Osteocyte (in vitro differentiated cells): ENCODE results near the gene GK2. TPM values are rescaled to one million over a fixed set of nuclear protein-coding genes. Genes with fewer than 3 reads are reported as not detected.

Experiments
- DNase-seq: peaks from one replicate; pipeline ENCODE4 v3.0.0; 2021; ENCODE audit warnings: mixed read lengths; ENCODE audit not compliant: unreplicated experiment; ENCODE audit errors: extremely low spot score
- H3K27ac Mint-ChIP-seq: one replicate; pipeline ENCODE4 v1.8.0; 2021; ENCODE audit warnings: mild to moderate bottlenecking, mixed read lengths; ENCODE audit not compliant: unreplicated experiment
- H3K27me3 Mint-ChIP-seq: one replicate; pipeline ENCODE4 v1.8.0; 2021; ENCODE audit warnings: mixed read lengths; ENCODE audit not compliant: unreplicated experiment
- H3K36me3 Mint-ChIP-seq: one replicate; pipeline ENCODE4 v1.8.0; 2021; ENCODE audit warnings: mixed read lengths; ENCODE audit not compliant: unreplicated experiment
- H3K4me1 Mint-ChIP-seq: one replicate; pipeline ENCODE4 v1.8.0; 2021; ENCODE audit warnings: mixed read lengths; ENCODE audit not compliant: unreplicated experiment
- H3K4me3 Mint-ChIP-seq: one replicate; pipeline ENCODE4 v1.8.0; 2021; ENCODE audit warnings: mild to moderate bottlenecking, moderate library complexity, mixed read lengths; ENCODE audit not compliant: unreplicated experiment
- H3K9me3 Mint-ChIP-seq: one replicate; pipeline ENCODE4 v1.8.0; 2021; ENCODE audit warnings: mixed read lengths; ENCODE audit not compliant: unreplicated experiment
- CTCF ChIP-seq: fragments of 200-600 bp; sonication (generic); IDR thresholded peaks from 2 replicates; pipeline ENCODE4 v1.5.0; 2021; ENCODE audit warnings: antibody characterized with exemption, mild to moderate bottlenecking, moderate library complexity
- total RNA-seq: library from RNA; stranded (reverse); gene quantifications from 2 replicates; pipeline ENCODE4 v1.2.1, GENCODE V29; 2021

The GK2 gene
- total RNA-seq, 1 donor from 2014 or later, result not detected

- Mint-ChIP-seq H3K27ac (no peak overlapping the region), H3K27me3 (no peaks in the 10 kb centered on the region), H3K36me3 (no peaks in the 10 kb centered on the region), H3K4me1 (no peaks in the 10 kb centered on the region), H3K9me3 (no peaks in the 10 kb centered on the region), H3K4me3 (no peak overlapping the region)
- TF ChIP-seq CTCF, result no peak
- no peak for DNase-seq
Measured at GRCh38 chr4:79360006-79360405, 48.0 kb downstream of the GK2 start.

DNA sequence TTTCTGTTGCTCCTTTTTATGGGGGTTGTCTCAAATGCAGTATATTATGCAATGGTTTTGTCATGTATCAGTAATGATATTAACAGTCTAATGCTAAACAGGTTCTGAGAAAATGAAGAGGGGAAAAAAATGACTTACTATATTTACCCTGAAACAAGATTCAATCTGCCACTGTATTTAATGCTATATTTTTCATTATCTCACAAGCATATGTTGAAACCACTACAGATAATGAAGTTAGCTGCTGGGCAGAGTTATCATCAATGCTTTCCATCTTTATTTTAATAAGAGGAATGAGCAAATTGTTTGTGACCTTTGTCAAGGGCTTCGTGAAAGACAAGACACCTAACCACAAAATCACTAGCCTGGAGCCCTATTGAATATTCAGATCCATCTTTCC, 49.6 kb downstream of the GK2 start:
- no peaks in the 10 kb centered on the region for H3K36me3 Mint-ChIP-seq
- H3K27ac Mint-ChIP-seq, result no peak overlapping the region
- no peak for DNase-seq
- H3K4me3 Mint-ChIP-seq, result no peak overlapping the region
- H3K4me1 Mint-ChIP-seq, result no peaks in the 10 kb centered on the region
- H3K27me3 Mint-ChIP-seq, result no peaks in the 10 kb centered on the region
- H3K9me3 Mint-ChIP-seq, result no peaks in the 10 kb centered on the region
- TF ChIP-seq CTCF, result no peak

DNA sequence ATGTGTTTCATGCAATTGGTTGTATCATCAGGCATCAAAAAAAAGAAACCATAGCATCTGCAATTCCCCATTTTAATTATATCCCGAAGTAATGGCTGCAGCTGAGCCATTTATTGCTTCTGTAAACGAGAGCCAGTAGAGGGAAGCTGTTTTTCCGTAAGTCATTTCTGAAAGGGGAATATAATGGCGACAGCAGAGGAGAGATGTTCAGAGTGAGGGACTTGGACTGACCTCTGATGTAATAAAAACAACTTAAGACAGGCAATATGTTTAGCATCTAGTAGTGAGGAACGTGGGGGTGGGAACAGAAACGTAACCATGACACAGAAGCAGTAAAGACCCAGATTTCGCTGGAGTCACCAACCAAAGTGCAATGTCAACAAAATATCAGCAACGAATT, 50.7 kb downstream of the GK2 start:
- Mint-ChIP-seq H3K4me3 (no peak overlapping the region), H3K36me3 (no peaks in the 10 kb centered on the region), H3K9me3 (no peaks in the 10 kb centered on the region), H3K27ac (no peak overlapping the region), H3K27me3 (no peaks in the 10 kb centered on the region), H3K4me1 (no peaks in the 10 kb centered on the region)
- DNase-seq, result no peak
- TF ChIP-seq CTCF, result no peak

Other genes starting within 250 kb of the GK2 start
- gene NAA11, start 82.2 kb downstream of the GK2 start, total RNA-seq, result not detected in 2 replicates